ENCODE results near the gene MAPT. TPM values are rescaled to one million over a fixed set of nuclear protein-coding genes. Genes with fewer than 3 reads are reported as not detected.

MAPT gene
- total and polyA plus RNA-seq, 9 donors: 3.8 to 8.8 (median 5.8) TPM

- Histone ChIP-seq H3K4me1 (ENCODE audit: control insufficient read depth, insufficient read depth, low read length) (peaks cover 21% of the 10 kb centered on the region), H3K36me3 (ENCODE audit: control insufficient read depth, insufficient read depth, low read length) (no peaks in the 10 kb centered on the region), H3K9me3 (replicated peaks; ENCODE audit: control insufficient read depth, low read depth, low read length) (no peaks in the 10 kb centered on the region), H3K27me3 (ENCODE audit: control insufficient read depth, insufficient read depth, low read length) (peaks cover 76% of the 10 kb centered on the region), H3K27ac (ENCODE audit: low read length) (no peak overlapping the region), H3K4me3 (ENCODE audit: low read length) (peak overlapping the region; percentile 68)
- DNase-seq: no peak
- WGBS (ENCODE audit: insufficient coverage): 5% methylated on average over 24 of the region's 55 CpGs
These were observed 1.8 kb downstream of the MAPT start for GRCh38 chr17:45895969-45896785.

DNA sequence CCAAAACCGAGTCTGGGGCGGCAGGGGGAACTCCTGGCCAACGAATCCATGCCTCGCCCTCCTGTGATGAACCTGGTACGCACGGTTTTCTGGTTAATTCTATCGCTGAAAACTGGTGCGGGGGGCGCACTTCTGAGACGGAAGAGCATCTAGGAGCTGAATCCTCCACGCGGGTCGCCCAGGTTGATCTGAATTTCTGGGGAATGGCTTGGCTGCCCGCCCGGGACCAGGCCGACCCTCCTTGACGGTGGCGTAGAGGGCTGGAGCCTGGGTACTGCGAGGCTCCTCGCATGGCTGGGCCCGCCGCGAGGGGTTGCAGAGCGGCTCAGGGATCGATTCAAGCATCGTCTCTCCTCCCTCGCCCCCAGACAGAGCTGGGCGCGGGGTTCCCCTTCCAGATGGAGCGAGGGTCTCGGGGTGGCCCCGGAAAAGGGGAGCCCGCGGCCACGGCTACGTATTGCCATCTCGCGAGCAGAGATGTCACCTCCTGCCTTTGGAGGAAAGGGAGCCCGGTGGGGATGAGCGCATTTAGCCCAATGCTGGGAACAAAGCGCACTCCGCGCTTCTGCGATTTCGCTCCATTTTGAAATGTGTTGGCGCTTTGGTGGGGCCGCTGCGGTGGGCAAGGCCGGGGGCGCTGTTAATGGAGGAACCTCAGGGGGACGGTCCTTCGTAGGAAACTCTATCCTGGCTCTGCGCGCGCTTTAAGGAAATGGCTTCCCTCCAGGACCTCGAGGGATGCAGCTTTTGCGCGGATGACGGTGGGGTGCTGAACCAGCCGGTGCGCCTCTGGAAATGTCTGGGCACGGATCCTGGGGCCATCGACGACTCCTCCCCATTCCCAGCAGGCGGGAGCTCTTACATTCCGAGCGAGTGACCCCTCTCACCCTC, 2.7 kb downstream of the MAPT start:
- Histone ChIP-seq H3K27ac (ENCODE audit: low read length) (no peak overlapping the region), H3K4me3 (ENCODE audit: low read length) (no peak overlapping the region), H3K36me3 (ENCODE audit: control insufficient read depth, insufficient read depth, low read length) (no peaks in the 10 kb centered on the region), H3K27me3 (ENCODE audit: control insufficient read depth, insufficient read depth, low read length) (peaks cover 72% of the 10 kb centered on the region), H3K9me3 (replicated peaks; ENCODE audit: control insufficient read depth, low read depth, low read length) (no peaks in the 10 kb centered on the region), H3K4me1 (ENCODE audit: control insufficient read depth, insufficient read depth, low read length) (peaks cover 21% of the 10 kb centered on the region)
- 2% methylated on average over 61 of the region's 67 CpGs for WGBS (ENCODE audit: insufficient coverage)
- DNase-seq: no peak

DNA sequence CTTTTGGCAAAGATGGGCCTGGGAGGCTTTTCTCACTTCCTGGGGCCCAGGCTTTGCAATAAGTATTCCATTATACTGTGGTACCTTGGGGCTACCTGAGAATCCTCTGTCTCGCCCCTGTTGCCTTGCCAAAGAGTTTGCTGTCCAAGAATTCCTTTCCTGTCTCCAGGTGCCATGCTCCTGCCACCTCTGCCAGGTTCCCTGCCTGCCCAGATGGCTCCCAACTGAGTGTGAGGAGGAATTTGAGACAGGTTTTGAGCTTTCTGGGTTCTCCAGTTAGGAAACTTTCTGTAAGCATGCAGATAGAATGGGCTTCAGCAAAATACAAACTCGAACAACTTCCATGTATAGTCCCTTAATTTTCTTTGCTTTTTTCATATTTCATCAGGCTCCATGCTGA, 5.8 kb downstream of the MAPT start:
- Histone ChIP-seq H3K27me3 (ENCODE audit: control insufficient read depth, insufficient read depth, low read length) (peaks cover 63% of the 10 kb centered on the region), H3K4me3 (ENCODE audit: low read length) (no peak overlapping the region), H3K36me3 (ENCODE audit: control insufficient read depth, insufficient read depth, low read length) (no peaks in the 10 kb centered on the region), H3K9me3 (replicated peaks; ENCODE audit: control insufficient read depth, low read depth, low read length) (no peaks in the 10 kb centered on the region), H3K27ac (ENCODE audit: low read length) (no peak overlapping the region), H3K4me1 (ENCODE audit: control insufficient read depth, insufficient read depth, low read length) (peaks cover 22% of the 10 kb centered on the region)
- no peak for DNase-seq
- 63% methylated on average over 1 of the region's 2 CpGs for WGBS (ENCODE audit: insufficient coverage)

GRCh38 chr17:45900723-45901415, 6.5 kb downstream of the MAPT start:
- H3K27me3 ChIP-seq (ENCODE audit: control insufficient read depth, insufficient read depth, low read length): peaks cover 56% of the 10 kb centered on the region
- peaks cover 20% of the 10 kb centered on the region for H3K4me1 ChIP-seq (ENCODE audit: control insufficient read depth, insufficient read depth, low read length)
- no peaks in the 10 kb centered on the region for H3K9me3 ChIP-seq (replicated peaks; ENCODE audit: control insufficient read depth, low read depth, low read length)
- no peaks in the 10 kb centered on the region for H3K36me3 ChIP-seq (ENCODE audit: control insufficient read depth, insufficient read depth, low read length)
- no peak for DNase-seq
- H3K4me3 ChIP-seq (ENCODE audit: low read length): no peak overlapping the region
- WGBS (ENCODE audit: insufficient coverage): 89% methylated on average over 12 of the region's 13 CpGs
- no peak overlapping the region for H3K27ac ChIP-seq (ENCODE audit: low read length)

- peaks cover 31% of the 10 kb centered on the region for H3K4me1 ChIP-seq (ENCODE audit: control insufficient read depth, insufficient read depth, low read length)
- no peak overlapping the region for H3K27ac ChIP-seq (ENCODE audit: low read length)
- 38% methylated on average over 7 of the region's 7 CpGs for WGBS (ENCODE audit: insufficient coverage)
These were observed 8.6 kb downstream of the MAPT start for GRCh38 chr17:45902892-45903346.

DNA sequence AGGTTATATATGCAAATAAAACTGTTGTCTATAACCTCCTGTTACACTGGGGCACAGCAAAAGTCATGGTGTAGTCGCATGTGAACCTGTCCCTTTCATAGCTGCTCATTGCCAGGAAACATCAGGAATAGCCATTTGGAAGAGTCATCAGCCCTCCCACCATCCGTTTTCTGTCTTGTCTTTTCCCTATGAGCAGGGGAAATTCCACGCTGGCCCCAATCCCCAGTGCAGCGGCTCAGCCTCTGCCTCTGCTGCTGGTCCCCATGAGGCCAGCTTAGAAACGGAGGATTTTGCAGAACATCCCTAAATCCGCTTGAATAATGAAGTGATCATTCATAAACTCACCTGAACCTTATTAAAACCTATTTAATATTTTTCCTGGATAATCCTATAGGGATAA, 10.5 kb downstream of the MAPT start:
- Histone ChIP-seq H3K36me3 (ENCODE audit: control insufficient read depth, insufficient read depth, low read length) (no peaks in the 10 kb centered on the region), H3K27me3 (ENCODE audit: control insufficient read depth, insufficient read depth, low read length) (peaks cover 26% of the 10 kb centered on the region), H3K4me3 (ENCODE audit: low read length) (no peak overlapping the region), H3K27ac (ENCODE audit: low read length) (no peak overlapping the region), H3K4me1 (ENCODE audit: control insufficient read depth, insufficient read depth, low read length) (peaks cover 38% of the 10 kb centered on the region), H3K9me3 (replicated peaks; ENCODE audit: control insufficient read depth, low read depth, low read length) (no peaks in the 10 kb centered on the region)
- WGBS (ENCODE audit: insufficient coverage): 26% methylated on average over 2 of the region's 6 CpGs
- DNase-seq: peak; percentile 74

More at GRCh38 chr17:45902892-45903346, 8.6 kb downstream of the MAPT start:
- Histone ChIP-seq H3K4me3 (ENCODE audit: low read length) (no peak overlapping the region), H3K9me3 (replicated peaks; ENCODE audit: control insufficient read depth, low read depth, low read length) (no peaks in the 10 kb centered on the region), H3K27me3 (ENCODE audit: control insufficient read depth, insufficient read depth, low read length) (peaks cover 42% of the 10 kb centered on the region), H3K36me3 (ENCODE audit: control insufficient read depth, insufficient read depth, low read length) (no peaks in the 10 kb centered on the region)
- peak; percentile 12 for DNase-seq

DNA sequence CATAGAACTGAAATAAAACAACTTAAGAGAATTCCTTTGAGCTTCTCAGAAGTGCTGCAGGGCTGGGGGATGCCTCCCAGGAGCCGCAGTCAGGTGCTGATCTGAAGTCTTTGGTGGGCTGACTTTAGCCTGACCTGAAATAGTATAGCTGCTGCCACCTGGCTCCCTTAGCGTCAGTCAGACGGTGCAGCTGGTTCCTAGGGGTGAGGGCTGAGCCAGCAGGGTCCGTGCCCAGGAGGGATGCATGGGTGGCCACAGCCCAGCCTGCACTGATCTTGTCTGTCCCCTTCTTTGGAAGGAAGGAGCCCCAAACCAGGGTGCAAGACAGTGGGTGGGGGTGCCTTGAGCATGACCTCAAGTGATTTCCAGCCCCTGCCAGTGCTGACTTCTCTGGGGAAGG, 11.5 kb downstream of the MAPT start:
- Histone ChIP-seq H3K27ac (ENCODE audit: low read length) (peak overlapping the region; percentile 7), H3K27me3 (ENCODE audit: control insufficient read depth, insufficient read depth, low read length) (peaks cover 19% of the 10 kb centered on the region), H3K9me3 (replicated peaks; ENCODE audit: control insufficient read depth, low read depth, low read length) (no peaks in the 10 kb centered on the region), H3K4me1 (ENCODE audit: control insufficient read depth, insufficient read depth, low read length) (peaks cover 38% of the 10 kb centered on the region), H3K4me3 (ENCODE audit: low read length) (no peak overlapping the region), H3K36me3 (ENCODE audit: control insufficient read depth, insufficient read depth, low read length) (no peaks in the 10 kb centered on the region)
- WGBS (ENCODE audit: insufficient coverage): 24% methylated on average over 4 of the region's 4 CpGs
- DNase-seq: peak; percentile 26

DNA sequence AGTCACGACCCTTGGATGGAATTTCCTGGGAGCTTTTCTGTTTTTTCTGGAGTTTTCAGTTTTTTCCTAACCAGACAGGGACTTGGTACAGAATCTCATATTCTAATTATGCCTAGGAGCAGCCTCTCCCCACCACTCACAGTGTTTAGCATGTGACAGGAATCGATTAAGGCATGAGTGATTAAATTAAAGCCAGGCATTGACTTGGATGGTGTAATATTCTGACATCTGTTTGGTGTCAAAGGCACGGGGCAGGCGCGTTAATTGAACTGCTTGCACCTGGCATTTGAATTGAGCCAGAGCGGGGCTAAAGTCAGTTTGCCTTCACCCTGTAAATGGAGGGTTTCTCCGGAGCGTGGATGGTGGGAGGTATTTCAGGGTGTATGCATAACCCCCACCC, 11.9 kb downstream of the MAPT start:
- DNase-seq: peak; percentile 8
- H3K27me3 ChIP-seq (ENCODE audit: control insufficient read depth, insufficient read depth, low read length): peaks cover 15% of the 10 kb centered on the region
- H3K4me3 ChIP-seq (ENCODE audit: low read length): no peak overlapping the region
- H3K36me3 ChIP-seq (ENCODE audit: control insufficient read depth, insufficient read depth, low read length): no peaks in the 10 kb centered on the region
- peak overlapping the region; percentile 7 for H3K27ac ChIP-seq (ENCODE audit: low read length)
- H3K9me3 ChIP-seq (replicated peaks; ENCODE audit: control insufficient read depth, low read depth, low read length): no peaks in the 10 kb centered on the region
- no CpG with 5 or more reads among the region's 8 CpGs for WGBS (ENCODE audit: insufficient coverage)
- H3K4me1 ChIP-seq (ENCODE audit: control insufficient read depth, insufficient read depth, low read length): peaks cover 38% of the 10 kb centered on the region

DNA sequence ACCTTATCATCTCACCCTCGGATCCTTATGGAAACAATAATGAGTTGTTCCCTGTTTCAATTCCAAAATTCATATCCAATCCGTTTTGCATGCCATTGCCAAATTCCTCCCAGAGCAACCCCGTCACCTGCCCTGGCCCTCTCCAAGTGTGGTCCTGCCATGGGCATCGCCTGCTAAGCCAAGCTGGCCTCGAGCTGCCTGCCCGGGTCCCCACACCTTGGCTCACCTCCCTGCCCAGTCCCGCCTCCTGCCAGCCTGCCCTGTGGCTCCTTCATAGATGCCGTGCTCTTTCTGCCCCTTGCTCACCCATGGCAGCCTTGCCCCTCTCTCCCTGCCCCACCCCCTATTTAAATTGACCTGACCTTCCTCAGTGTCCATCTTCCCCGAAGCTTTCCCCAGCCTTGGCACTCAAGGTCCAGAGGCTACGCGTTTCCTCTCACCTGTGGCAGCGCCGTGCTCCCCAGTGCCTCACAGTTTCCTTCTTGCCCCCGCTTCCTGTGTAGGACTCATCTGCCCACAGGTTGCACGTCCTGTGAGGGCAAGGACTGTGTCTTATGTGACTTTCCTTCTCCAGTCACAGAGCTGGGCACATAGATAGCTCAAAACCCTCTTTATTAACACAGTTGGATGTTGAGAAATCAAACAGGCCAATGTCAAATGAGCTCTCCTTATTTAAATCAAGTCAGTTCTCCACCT, 12.7 kb downstream of the MAPT start:
- H3K27me3 ChIP-seq (ENCODE audit: control insufficient read depth, insufficient read depth, low read length): peaks cover 15% of the 10 kb centered on the region
- H3K4me3 ChIP-seq (ENCODE audit: low read length): no peak overlapping the region
- H3K4me1 ChIP-seq (ENCODE audit: control insufficient read depth, insufficient read depth, low read length): peaks cover 38% of the 10 kb centered on the region
- no peak overlapping the region for H3K27ac ChIP-seq (ENCODE audit: low read length)
- 65% methylated on average over 11 of the region's 15 CpGs for WGBS (ENCODE audit: insufficient coverage)
- no peak for DNase-seq
- H3K9me3 ChIP-seq (replicated peaks; ENCODE audit: control insufficient read depth, low read depth, low read length): no peaks in the 10 kb centered on the region
- H3K36me3 ChIP-seq (ENCODE audit: control insufficient read depth, insufficient read depth, low read length): no peaks in the 10 kb centered on the region

All from muscle of leg (tissue), 11 donors.